G401.6 (cell line): ENCODE measurements around the gene MRPL27.

ENCODE experiments used
- FAIRE-seq: peaks from 2 replicates; lab custom pipeline; 2012; peaks lifted over from hg19 to GRCh38; lab: Jason Lieb, UNC

MRPL27 gene

GRCh38 chr17:50382931-50383330 is 9.9 kb upstream of the MRPL27 start:
- no peak for FAIRE-seq

DNA sequence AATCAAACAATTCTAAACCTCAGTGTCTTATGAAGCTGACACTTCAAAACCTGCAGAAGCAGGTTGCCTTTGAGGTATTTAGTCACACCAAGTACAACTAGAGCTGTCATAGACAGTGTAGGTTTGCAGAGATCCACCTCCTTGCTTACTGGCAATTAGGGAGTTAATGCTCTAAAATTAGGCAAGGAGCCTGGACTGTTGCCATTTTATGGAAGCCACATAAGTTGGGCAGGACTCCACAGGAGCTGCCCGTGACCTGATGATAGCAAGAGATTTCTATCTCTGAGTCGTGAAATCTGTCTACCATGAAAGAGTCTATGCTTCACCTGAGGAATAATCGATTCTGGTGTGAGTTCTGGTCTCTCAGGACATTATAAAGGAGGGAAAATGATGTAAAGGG is 8.9 kb upstream of the MRPL27 start:
- no peak for FAIRE-seq

DNA sequence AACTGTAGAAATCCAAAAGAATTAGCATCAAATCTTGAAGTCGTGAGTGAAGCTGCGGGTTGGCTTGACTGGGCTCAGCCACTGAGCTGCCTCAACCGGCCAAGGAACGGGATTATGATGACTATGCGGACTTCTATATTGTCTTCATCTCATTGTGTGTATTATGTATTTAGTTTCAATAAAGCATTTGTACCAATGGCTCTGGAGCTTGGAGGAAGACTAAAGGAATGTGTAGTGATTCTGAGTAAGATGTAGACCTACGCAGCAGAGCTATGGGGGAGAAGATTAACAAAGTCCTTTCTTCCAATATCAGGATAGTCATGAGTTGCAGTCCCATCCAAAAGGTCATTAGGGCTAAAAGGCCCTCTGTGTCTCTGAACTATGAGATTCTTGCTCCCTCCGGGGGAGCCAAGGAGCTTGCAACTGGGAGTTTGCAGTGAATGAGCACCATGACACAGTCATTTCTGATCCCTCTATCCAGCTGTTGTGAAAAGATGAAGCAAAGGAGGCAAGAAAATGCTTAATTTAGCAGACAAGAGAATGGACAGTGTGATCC is 8.4 kb upstream of the MRPL27 start:
- no peak for FAIRE-seq

- FAIRE-seq: no peak
Measured at GRCh38 chr17:50380369-50381259, 7.6 kb upstream of the MRPL27 start.

- FAIRE-seq: no peak
Measured at GRCh38 chr17:50379351-50380132, 6.6 kb upstream of the MRPL27 start.

DNA sequence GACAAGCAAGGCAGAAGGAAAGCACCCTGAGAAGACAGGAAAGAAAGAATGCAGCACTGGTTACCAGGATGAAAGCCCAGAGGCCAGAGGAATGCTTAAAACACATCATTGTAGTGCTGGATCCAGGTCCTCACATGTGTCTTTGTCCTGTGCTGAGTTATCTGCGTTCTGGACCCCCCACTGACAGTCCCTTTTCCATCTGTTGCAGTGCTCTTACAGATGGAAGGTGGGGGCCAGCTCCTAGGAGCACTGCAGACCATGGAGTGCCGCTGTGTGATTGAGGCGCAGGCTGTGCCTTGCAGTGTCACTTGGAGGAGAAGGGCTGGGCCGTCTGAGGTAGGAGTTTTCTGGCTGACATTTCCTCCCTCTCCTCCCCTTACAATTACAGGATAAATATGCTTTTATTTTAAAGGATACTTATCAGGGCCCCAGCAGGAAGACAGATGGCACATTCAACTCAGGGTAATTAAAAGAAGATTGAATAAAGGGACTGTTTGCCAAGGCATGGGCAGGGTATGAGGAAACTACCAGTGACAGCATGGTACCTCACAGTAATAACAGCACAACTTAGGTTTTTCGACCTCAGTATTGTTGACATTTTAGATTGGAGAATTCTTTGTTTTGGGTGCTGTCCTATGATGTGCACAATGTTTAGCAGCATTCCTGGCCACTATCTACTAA is 3.0 kb upstream of the MRPL27 start:
- FAIRE-seq: no peak

- FAIRE-seq: no peak
Measured at GRCh38 chr17:50373705-50374104, 721 bp upstream of the MRPL27 start.

DNA sequence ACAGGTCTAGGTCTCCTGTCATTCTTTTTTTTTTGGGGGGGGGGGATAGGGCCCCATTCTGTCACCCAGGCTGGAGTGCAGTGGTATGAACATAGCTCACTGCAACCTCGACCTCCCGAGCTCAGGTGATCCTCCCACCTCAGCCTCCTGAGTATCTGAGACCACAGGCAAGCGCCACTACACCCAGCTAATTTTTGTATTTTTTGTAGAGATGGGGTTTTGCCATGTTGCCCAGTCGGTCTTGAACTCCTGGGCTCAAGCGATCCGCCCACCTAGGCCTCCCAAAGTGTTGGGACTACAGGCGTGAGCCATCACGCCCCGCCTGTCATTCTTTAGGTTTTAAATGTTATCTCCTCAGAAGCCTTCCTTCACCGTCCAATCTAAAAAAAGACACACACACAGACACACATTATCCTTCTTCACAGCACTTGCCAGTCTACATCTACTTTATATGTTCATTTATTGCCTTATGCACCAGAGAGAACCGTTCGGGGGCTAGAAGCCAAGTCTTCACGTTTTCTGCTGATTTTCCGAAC is 694 bp downstream of the MRPL27 start:
- no peak for FAIRE-seq

GRCh38 chr17:50371526-50371925 is 1.5 kb downstream of the MRPL27 start:
- no peak for FAIRE-seq

- FAIRE-seq: no peak
Measured at GRCh38 chr17:50370052-50370451, 2.9 kb downstream of the MRPL27 start.

DNA sequence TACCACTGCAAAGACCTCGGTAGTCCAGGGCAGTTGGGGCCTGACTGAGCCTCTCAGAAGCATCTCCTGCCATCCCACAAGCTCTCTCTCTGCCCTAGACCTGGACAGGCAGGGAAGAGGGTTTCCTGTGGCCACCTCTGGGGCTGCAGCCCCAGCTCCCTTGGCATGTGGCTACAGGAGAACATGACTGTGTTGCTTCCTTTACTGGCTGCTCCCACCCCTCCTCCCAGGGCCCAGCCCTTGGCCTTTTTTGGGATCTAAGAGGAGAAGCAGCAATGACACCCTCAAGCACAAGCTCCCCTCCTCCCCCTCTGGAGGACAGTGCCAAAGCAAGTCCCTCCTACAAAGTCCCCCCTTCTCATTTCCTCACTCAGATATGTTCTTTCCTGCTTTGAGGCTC is 5.6 kb downstream of the MRPL27 start:
- FAIRE-seq: no peak

DNA sequence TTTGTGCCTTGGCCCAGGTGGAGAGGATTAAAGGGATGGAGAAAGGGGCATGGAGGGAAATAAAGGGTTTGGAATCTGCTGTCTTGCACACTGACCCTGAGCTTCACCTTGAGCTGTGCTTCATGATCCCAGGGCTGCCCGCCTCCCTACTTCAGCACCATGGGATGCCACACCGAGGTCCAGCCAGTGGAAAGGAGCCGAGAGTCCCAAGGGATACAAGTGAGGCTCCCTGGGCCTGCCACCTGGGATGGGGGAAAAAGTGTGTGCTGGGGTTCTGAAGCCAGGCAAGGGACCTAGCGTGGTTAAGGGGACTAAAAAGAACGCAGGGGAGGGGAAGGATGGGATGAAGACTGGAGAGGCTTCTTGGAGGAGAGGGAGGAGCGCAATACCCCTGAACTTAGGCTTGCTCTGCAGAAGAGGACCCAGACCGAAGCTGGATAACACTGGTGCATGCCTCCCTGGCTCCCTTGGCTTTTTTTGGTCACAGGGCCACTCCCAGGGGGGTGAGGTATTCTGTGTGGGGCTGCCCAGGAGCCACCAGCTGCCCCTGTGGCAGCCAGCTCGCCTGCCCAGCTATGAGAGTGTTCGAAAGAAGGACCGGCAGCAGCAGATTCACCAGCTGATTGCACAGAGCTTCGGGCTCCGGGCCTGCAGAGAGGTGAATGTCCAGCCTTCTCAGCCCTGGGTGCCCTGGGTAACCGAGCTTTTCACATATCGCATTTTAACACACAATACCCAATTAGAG is 7.2 kb downstream of the MRPL27 start:
- no peak for FAIRE-seq

DNA sequence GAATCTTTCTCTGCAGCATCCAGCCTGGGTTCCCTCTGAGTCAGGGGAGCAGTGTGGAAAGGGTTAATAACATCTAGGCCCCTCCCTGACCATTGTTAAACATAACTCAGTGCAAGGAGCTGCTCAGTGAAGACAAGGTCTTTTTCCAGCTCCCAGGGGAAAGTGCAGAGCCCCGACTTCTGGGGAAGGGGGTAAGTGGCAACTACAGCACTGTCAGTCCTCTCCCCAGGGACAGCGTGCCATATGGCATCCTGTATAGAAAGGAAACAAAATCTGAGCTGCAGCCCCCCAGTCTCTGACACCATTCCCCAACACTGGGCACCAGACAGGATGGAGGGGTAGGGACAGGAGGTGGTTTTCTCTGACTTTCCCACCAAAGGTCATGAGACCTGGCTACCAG is 7.8 kb downstream of the MRPL27 start:
- no peak for FAIRE-seq

DNA sequence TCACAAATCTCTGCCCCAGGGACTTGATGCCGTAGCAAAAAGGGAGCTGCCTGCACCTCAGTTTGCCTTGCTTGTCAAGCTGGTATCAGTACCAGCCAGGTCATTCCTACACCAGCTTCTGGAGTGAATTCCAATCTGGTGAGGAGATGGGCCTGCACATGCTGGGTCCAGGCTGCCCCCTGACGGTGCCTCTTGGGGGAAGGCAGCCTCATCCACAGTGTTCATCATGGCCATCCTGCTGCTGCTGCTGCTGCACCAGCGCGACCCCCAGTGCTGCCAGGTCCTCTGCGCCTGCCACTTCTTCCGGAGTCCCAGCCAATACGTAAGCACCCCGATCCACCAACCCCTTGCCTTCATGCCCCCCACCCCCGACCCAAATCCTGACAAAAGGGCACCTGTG is 8.3 kb downstream of the MRPL27 start:
- no peak for FAIRE-seq

DNA sequence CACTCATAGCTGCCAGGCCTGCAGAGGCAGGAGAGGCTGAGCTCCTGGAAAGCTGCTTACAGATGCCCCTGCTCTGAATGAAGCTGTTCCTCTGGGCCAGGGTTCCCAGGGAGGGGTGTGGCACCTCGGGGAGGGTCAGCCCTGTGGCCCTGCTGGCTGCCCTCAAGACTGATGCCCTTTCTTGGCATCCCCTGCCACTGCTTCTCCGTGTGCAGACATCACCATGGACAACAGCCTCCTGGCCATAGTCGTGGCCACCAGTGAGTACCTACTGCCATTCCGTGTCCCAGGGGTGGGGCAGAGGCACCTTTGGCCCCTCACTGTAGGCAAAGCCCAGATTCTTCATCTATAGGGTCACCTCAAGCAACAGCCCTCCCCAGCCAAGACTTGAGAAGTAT is 8.9 kb downstream of the MRPL27 start:
- no peak for FAIRE-seq

DNA sequence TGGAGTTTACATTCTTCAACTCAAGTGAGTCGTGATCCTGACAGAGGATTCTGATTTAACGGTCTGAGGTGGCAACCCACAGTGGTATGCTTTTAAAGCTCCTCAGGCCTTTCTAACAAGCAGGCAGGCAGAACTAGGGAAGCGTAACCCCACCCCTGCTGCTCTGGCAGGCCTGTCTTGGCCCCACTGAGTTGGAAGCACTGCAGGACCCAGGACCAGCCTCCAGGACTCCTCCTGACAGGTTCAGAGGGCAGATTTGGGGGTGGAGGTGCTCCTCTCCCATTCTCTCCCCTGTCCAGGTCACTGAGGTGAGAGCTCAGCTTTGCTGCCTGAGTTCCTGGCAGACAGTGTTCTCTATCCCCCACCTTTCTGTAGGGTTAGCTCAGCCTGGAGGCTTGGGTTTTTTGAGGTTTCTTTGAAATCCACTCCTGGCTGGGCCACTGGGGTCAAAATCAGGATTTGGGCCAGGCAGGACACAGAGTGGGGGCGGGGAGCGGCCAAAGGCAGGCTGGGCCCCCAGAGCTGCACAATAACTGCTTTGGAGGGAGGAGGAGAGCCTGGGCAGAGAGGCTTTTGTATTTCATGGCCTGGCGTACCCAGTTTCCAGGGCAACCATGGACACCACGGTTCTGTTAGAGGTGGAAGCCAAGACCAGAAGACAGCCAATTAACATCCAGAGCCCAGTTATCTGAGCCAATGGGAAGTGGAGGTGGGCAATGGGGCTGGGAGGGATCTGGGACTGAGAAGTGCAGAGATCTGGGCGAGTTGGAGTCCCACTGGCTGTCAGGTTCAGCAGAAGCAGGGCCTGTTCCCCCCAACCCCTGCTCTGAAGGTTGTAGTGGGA is 9.5 kb downstream of the MRPL27 start:
- peak; percentile 79 for FAIRE-seq

DNA sequence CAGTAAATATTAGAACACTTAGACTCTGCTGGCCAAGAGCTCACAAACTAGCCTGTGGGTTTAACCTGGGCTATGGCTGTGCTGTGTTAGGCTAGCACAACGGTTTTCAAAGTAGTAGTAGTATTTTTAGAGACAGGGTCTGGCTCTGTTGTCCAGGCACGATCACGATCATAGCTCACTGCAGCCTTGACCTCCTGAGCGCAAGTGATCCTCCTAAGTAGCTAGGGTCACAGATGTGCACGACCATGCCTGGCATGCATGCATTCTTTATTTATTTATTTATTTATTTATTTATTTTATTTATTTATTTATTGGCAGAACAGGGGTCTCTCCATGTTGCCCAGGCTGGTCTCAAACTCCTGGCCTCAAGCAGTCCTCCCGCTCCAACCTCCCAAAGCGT is 10.3 kb downstream of the MRPL27 start:
- no peak for FAIRE-seq

- peak; percentile 93 for FAIRE-seq
Measured at GRCh38 chr17:50361561-50362480, 11.2 kb downstream of the MRPL27 start.

- no peak for FAIRE-seq
Measured at GRCh38 chr17:50360486-50361115, 12.4 kb downstream of the MRPL27 start.
